Activated CD8-positive, alpha-beta T cell treated with anti-CD3 and anti-CD28 coated beads for 36 hours (primary cell): ENCODE measurements around the gene SEMA5B. TPM values are rescaled to one million over a fixed set of nuclear protein-coding genes. Genes with fewer than 3 reads are reported as not detected.

Source experiments
- ATAC-seq: fragments of 200-7000 bp; cut with Tn5 transposase; one replicate; pipeline ENCODE4 v1.10.0; 2021; ENCODE audit warnings: mild to moderate bottlenecking, moderate library complexity
- CTCF ChIA-PET: fragments of 350-600 bp; sonication (Branson Sonifier 250); formaldehyde crosslinking; loops from one replicate; lab custom pipeline; 2021; ENCODE audit warnings: antibody characterized with exemption; lab: Charles Lee
- POLR2A ChIA-PET: fragments of 350-600 bp; sonication (Branson Sonifier 250); formaldehyde crosslinking; loops from one replicate; lab custom pipeline; 2021; ENCODE audit warnings: antibody characterized with exemption; lab: Charles Lee
- DNase-seq: peaks from one replicate; pipeline ENCODE4 v3.0.0-alpha.2; 2020
- H3K27ac Mint-ChIP-seq: one replicate; pipeline ENCODE4 v1.8.0; 2021; ENCODE audit warnings: mild to moderate bottlenecking, mixed read lengths
- H3K27me3 Mint-ChIP-seq: one replicate; pipeline ENCODE4 v1.8.0; 2021; ENCODE audit warnings: mixed read lengths
- H3K36me3 Mint-ChIP-seq: one replicate; pipeline ENCODE4 v1.8.0; 2021; ENCODE audit warnings: low read depth, mixed read lengths
- H3K4me1 Mint-ChIP-seq: one replicate; pipeline ENCODE4 v1.8.0; 2021; ENCODE audit warnings: low read depth, mixed read lengths
- H3K4me3 Mint-ChIP-seq: one replicate; pipeline ENCODE4 v1.8.0; 2021; ENCODE audit warnings: mild to moderate bottlenecking, moderate library complexity, mixed read lengths
- H3K9me3 Mint-ChIP-seq: one replicate; pipeline ENCODE4 v1.8.0; 2021; ENCODE audit warnings: mixed read lengths
- CTCF ChIP-seq: fragments of 200-600 bp; IDR thresholded peaks from one replicate; pipeline ENCODE4 v1.8.0; 2022; ENCODE audit warnings: antibody characterized with exemption, mild to moderate bottlenecking
- intact Hi-C: fragments of 100-400 bp; cut with micrococcal nuclease; formaldehyde crosslinking; loops from one replicate; pipeline ENCODE4 v1.10.0; 2022
- total RNA-seq, 2 experiments: library from RNA; stranded (reverse); gene quantifications; one replicate each; pipeline ENCODE4 v1.2.3, GENCODE V29; 2021

Gene SEMA5B
- total RNA-seq, 2 experiments from 2014 or later: not detected

DNA sequence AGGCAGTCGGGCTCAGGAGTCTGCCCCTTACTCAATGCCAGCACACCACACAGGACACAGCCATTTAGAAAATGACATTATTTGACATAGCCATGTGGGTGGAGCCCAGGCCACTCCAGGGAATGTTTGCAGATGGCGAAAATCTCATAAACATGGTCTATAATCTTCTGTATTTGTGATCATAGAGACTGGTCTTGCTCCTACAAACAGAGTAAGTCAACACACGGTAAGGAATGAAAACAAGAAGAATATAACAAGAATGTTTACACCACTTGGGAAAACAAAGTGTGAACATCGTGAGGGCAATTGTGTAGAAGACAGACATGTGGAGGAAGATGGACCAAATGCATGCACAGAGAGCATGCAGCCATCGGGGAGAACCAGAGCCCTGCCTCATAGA lies 68.2 kb downstream of the SEMA5B start:
- ATAC-seq: no peak
- Mint-ChIP-seq H3K36me3 (no peaks in the 10 kb centered on the region), H3K27ac (no peak overlapping the region), H3K4me1 (no peaks in the 10 kb centered on the region), H3K9me3 (no peaks in the 10 kb centered on the region), H3K4me3 (no peak overlapping the region), H3K27me3 (peaks cover 11% of the 10 kb centered on the region)
- intact Hi-C loops: no loop called here
- DNase-seq: no peak
- no peak for TF ChIP-seq CTCF
- POLR2A ChIA-PET: no interaction called here
- CTCF ChIA-PET: no interaction called here

GRCh38 chr3:122957707-122958689 lies 69.6 kb downstream of the SEMA5B start:
- peaks cover 11% of the 10 kb centered on the region for H3K27me3 Mint-ChIP-seq
- ATAC-seq: no peak
- no peaks in the 10 kb centered on the region for H3K9me3 Mint-ChIP-seq
- no peak for TF ChIP-seq CTCF
- H3K4me1 Mint-ChIP-seq: no peaks in the 10 kb centered on the region
- POLR2A ChIA-PET: no interaction called here
- no peak overlapping the region for H3K4me3 Mint-ChIP-seq
- H3K27ac Mint-ChIP-seq: no peak overlapping the region
- no peaks in the 10 kb centered on the region for H3K36me3 Mint-ChIP-seq
- intact Hi-C loops: no loop called here
- CTCF ChIA-PET: interaction anchor here (0.9 kb wide), 1 partner anchor 16 kb away, joined by 3 read pairs; no protein-coding TSS in a partner anchor
- DNase-seq: no peak

- no peak for DNase-seq
- Mint-ChIP-seq H3K4me1 (no peaks in the 10 kb centered on the region), H3K27me3 (peaks cover 11% of the 10 kb centered on the region), H3K36me3 (no peaks in the 10 kb centered on the region), H3K9me3 (no peaks in the 10 kb centered on the region), H3K4me3 (no peak overlapping the region), H3K27ac (no peak overlapping the region)
- ChIA-PET CTCF (interaction anchor here (0.9 kb wide), 1 partner anchor 15 kb away, joined by 3 read pairs; no protein-coding TSS in a partner anchor), POLR2A (no interaction called here)
- no peak for ATAC-seq
- intact Hi-C loops: no loop called here
- TF ChIP-seq CTCF: no peak
Observed at GRCh38 chr3:122956693-122957455, 70.7 kb downstream of the SEMA5B start.

DNA sequence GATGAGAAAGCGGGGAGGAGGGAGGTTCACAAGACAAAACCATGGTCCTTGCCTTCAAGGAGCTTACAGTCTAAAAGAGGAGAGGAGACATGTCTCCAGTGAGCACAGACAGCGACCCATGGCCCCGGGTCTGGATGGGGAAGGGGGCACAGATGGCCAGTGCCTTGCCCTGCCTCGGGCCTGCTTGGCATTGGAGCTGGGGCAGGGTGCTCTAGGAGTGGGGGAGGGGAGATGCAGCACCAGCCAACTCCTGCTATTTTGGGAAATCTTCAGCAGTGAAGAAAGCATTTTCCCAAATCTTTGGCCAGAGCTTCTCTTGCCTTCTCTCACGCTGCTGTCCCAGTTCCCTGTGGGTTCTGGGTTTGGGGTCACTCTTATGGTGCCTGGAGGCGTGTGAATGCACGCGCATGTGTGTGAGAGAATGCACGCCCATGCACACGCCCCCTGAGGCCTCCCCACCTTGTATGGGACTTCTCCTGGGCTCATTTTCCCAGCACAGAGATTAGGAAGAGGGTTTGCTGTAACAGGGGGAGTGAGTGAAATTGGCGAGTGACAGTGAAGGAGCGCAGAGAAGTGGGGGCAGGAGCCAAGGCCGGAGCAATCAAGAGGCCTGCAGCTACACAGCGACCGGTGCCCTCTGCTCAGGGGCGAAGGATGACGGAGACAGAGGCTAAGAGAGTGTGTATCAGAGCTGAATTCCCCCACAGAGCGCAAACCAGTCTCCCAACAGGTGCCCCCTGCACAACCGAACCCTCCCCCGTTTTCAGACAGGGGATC lies 71.5 kb downstream of the SEMA5B start:
- ChIA-PET POLR2A (no interaction called here), CTCF (interaction anchor here (2.7 kb wide), 1 partner anchor 13 kb away, joined by 9 read pairs; no protein-coding TSS in a partner anchor)
- H3K27ac Mint-ChIP-seq: no peak overlapping the region
- no peaks in the 10 kb centered on the region for H3K36me3 Mint-ChIP-seq
- H3K4me1 Mint-ChIP-seq: no peaks in the 10 kb centered on the region
- no peak overlapping the region for H3K4me3 Mint-ChIP-seq
- no peaks in the 10 kb centered on the region for H3K9me3 Mint-ChIP-seq
- no peak for TF ChIP-seq CTCF
- ATAC-seq: no peak
- peaks cover 11% of the 10 kb centered on the region for H3K27me3 Mint-ChIP-seq
- no peak for DNase-seq
- intact Hi-C loops: no loop called here
